NCI-H446 treated with DMSO at 0.1 percent for 48 hours (cell line): Measurements from ENCODE around the gene PRDX2.

ENCODE experiments used
- DNase-seq: peaks from one replicate; lab custom pipeline; 2025; lab: John Stamatoyannopoulos, UW

PRDX2 gene

GRCh38 chr19:12752056-12752781 lies 49.4 kb downstream of the PRDX2 start:
- no peak for DNase-seq

- DNase-seq: no peak
These were observed 50.0 kb downstream of the PRDX2 start, which contains the start of gene BEST2 for GRCh38 chr19:12751635-12752034. TSS of gene BEST2 (plus strand) at chr19:12751791. CDS start at chr19:12752593, 802 bp downstream.

GRCh38 chr19:12750851-12751250 lies 50.7 kb downstream of the PRDX2 start:
- no peak for DNase-seq

GRCh38 chr19:12749938-12750521 lies 51.6 kb downstream of the PRDX2 start:
- peak; percentile 36 for DNase-seq

GRCh38 chr19:12748489-12748888 lies 53.1 kb downstream of the PRDX2 start:
- DNase-seq: no peak
